Measurements from ENCODE around the gene C1orf226.

The C1orf226 gene

DNA sequence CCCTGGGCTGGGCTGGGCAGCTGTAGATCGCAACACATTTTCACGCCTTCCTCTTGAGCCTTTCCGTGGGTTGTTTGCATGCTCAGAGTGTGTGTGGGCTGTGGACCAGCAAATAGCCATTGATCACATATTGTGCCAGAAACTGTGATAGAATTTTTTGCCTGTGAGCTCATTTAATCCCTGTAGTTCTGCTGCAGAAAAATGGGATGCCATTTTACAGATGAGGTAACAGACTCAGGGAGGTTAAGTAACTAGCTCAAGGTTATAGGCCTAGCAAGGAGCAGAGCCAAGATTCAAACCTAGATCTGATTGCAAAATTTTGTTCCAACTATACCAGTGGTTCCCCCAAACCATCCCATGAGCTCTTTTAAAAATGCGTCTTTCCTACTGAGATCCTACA, 15.4 kb upstream of the C1orf226 start:
- DNase-seq: no peak

DNA sequence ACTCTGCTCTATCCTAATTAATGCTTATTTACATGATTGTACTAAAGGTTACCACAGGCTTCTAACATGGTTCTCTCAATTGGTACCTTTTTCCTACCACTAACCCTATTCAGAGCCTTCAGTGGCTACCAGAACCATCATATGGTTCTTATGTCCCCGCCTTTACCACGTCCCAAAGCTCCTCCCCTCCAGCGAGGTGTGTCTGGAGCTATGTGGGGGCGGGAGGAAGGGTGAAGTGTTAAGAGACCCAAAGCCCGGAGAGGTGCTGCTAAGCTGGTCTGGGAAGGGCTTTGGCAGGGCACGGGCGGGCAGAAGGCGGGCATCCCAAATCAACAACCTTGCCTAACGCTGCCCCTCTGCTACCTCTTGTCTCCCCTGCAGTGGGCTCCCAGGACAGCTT, 14.9 kb upstream of the C1orf226 start:
- DNase-seq: no peak

DNA sequence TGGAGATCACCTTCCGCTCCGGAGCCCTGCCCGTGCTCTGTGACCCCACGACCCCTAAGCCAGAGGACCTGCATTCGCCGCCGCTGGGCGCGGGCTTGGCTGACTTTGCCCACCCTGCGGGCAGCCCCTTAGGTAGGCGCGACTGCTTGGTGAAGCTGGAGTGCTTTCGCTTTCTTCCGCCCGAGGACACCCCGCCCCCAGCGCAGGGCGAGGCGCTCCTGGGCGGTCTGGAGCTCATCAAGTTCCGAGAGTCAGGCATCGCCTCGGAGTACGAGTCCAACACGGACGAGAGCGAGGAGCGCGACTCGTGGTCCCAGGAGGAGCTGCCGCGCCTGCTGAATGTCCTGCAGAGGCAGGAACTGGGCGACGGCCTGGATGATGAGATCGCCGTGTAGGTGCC, 14.5 kb upstream of the C1orf226 start:
- no peak for DNase-seq

DNA sequence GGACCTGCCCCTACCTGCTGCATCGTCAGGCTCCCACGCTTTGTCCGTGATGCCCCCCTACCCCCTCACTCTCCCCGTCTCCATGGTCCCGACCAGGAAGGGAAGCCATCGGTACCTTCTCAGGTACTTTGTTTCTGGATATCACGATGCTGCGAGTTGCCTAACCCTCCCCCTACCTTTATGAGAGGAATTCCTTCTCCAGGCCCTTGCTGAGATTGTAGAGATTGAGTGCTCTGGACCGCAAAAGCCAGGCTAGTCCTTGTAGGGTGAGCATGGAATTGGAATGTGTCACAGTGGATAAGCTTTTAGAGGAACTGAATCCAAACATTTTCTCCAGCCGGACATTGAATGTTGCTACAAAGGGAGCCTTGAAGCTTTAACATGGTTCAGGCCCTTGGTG, 13.8 kb upstream of the C1orf226 start:
- DNase-seq: no peak

DNA sequence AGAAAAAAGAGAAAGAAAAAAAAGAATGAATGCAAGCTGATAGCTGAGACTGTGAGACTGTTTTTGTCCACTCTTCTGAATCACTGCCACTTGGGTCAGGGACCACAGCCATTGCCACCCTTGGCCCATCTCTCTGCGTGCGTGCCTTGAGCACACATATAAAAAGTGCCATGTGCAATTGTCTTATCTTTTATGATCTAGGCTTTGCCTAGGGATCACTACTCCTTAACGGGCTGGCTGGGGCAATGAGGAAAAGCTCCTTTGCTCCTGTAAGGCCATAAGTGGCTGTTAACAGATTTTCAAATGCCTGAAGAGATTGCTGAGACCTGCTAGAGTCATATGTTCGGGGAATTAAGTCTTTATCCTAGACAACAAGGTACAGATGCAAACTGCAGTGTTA, 13.1 kb upstream of the C1orf226 start:
- DNase-seq: no peak

DNA sequence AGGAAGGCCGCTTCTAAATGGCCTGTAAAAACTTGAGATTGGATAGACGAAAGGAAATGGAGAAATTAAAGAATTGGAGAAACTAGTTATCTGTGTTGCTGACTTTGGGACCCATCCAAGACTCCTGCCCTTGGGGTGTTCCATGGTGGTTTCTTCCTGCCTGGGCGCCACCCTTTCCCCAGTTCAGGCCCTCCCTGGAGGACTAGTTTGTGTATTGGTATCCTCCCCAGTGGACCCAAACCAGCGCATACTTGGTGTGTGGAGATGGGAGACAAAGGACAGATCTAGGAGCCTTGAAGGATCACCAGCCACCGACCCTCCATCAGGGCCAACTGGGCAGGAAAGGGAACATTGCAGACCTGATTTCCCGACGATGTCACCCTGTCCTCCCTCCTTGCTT, 12.0 kb upstream of the C1orf226 start:
- no peak for DNase-seq

DNA sequence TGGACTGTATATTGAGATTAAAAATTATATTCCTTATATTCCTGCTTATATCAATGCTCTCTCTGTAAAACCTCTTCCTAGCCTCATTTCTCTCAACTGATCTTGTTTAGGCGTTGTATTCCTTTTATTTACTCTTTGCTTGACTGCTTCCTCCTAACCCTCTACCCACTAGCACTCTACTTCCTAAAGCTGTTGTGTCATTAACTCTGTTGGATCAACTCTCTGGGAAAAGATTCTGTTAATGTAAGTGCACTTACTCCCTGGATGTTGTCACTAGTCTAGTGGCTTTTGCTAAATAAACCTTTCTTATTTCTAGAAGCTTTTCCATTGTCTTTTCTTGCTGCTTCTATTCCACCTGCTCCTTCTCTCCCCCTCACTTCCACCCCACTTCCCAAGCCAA, 11.4 kb upstream of the C1orf226 start:
- DNase-seq: no peak

DNA sequence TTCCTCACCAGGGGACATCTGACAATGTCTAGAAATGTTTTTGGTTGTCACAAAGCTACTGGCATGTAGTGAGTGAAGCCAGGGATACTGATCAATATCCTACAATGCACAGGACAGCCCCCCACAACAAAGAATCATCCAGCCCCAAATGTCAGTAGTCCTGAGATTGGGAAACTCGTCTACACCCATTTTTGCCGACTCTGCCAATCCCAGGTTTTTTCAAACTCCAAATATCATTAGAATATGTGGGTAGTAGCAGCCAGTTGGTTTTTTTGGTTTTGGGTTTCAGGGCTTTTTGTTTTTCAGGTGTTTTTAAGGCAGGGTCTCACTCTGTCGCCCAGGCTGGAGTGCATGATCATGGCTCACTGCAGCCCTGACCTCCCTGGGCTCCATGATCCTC, 10.8 kb upstream of the C1orf226 start:
- no peak for DNase-seq

DNA sequence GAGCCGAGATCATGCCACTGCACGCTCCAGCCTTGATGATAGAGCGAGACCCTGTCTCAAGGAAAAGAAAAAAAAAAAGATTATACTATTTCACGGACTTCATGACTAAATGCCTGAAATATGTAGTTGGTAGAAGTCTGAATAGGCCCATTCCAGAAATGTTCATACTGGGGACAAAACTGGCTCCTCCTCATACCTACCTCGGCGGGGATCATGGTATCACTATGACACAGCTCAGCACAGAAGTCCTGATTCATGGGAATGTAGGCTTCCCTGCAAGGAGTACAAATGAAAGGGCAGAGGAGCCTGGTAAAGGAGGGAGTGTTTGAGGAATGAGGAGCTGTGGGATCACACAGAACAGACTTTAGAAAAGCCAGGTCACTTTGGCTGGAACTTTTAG, 9.9 kb upstream of the C1orf226 start:
- no peak for DNase-seq

DNA sequence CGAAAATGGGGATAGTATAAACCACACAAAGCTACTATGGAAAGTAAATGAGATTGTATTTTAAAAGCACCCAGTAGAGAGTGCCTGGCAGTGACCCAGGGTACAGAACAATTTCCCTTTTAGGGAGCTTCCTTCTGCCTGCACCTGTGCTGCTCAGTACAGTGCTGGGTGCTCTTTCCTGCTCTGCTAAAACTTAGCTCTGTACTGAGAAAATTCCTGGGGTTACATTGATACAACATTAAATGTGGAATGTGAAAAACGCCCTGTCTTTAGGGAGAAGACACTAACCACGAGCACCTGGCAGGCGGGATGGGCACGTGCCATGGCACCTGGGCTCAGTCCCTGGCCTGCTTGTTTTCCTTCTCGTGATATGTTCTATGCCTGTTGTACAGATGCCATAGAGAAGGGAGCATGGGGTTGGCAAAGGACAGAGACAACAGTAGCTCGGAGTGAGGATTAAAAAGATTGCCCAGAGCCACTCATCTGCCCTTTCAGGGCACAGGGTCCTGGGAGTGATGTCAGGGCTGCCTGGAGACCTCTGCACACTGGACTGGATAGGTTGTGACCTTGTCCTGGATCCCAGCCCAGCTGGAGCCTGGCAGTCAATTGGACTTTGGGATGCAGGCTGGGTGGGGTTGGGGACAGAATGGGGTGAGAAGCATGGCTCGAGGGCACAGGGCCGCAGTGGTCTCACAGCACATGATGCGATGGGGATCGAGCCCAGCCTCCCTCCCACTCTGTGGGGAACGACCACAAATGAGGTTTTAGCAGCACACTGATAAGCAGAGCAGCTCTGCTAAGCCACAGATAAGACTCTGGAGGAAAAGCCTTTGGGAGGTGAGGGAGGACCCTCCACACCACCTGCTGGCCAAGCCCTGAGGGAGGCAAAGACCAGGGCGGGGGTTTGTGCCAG, 9.1 kb upstream of the C1orf226 start:
- DNase-seq: no peak

DNA sequence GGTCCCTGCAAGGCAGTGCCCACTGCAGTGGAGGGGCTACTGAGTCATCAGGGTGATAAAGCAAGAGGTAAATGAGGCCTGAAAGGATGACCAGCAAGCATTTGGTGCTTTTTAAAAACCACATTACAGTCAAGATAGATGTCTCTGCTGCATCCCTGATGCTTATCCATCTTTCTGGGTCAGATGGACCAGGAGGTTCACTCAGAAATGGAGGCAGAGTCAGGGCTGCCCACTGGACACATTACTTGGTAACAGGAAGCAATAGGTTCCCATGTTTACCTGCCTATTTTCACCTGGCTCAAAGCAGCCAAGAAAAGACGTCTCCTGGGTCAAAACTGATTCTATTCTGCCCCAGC, 8.5 kb upstream of the C1orf226 start:
- DNase-seq: no peak

DNA sequence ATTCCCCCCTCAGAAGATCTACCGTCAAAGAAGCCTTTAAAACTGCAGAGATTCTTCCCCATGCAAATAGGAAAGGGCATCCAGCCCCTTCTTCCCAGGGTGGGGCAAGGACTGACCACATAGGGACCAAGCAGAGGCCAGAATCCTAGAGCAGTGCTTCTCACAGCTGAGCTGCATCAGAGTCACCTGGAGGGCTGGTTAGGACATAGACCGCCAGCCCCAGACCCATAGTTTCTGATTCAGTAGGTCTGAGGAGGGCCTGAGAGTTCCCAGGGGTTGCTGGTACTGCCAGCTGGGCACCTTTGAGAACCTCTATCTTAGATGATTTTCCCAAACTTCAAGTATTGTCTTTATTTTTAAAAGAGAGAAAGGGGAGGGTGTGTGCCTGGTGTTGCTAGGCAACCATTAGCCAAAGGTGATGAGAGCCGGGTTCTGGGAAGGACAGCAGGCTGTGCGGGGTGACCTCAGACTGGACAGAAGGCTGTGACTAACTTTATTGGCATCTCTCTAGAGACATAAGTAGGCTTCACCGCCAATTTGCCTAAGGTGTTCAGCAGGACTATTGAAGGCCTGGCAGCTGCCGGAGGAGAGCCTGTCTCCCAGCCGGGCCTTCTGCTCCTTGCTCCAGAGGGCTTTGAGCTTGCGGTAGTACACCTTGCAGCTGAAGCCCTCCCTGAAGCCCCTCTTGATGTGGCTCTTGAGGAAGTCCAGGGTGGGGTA, 7.8 kb upstream of the C1orf226 start:
- DNase-seq: no peak

DNA sequence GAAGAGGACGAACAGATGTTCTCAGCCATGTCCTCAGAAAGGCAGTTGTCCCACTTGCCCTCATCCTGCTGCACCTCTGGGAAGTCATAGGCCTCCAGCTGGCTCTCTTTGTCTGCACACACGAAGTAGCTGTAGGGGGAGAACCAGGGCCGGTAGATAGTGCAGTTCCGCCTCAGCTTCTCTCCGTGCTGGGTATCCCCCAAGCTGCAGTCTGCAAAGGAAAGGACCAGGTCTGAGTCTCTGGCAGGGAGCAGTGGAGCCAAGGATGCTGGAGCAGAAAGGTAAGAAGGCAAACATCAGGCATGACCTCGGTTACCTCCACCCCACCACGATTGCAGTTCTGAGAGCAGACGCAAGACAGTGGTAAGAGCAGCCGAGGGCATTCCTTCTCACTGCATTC, 7.1 kb upstream of the C1orf226 start:
- no peak for DNase-seq

DNA sequence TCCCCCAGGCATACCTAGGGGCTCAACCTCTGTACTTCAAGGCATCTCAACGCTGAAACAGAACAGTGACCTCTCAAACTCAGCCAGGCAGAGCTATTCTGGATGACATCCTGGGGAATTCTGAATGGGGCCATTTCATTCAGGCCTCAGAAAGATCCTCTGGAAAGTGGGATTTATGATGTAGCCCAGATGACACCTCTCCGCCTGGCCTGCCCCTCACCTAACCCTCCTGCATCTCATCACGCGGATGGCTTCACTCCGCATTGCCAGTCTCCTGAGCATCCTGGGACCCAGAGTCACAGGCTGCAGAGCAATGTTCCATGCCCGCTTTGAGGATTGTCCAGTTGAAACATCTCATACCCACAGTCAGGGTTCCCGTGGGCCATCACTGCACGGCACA, 6.1 kb upstream of the C1orf226 start:
- no peak for DNase-seq

DNA sequence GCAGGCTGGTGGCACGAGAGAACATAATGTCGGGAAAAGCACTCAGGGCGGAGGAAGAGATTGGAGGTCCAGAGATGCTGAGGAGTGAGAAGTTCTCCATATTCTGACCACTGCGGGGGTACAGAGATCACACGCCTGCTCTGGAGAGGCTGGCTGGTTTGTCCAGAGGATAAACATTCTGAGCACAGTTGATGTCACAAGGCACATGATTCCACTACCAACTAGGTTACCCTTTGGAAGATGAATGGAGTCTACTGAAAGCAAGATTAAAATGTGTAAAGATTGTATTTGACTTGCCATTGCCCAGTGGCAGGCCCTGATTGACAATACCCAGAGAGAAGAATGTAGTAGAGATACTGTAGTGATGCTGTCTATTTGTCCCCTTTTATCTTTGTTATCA, 4.8 kb upstream of the C1orf226 start, which contains the start of gene SPATA46:
SPATA46 (minus strand) TSS at position 164 of the 400 bp plus-strand sequence; CDS start at position 100, 64 bp downstream.
- DNase-seq: no peak

DNA sequence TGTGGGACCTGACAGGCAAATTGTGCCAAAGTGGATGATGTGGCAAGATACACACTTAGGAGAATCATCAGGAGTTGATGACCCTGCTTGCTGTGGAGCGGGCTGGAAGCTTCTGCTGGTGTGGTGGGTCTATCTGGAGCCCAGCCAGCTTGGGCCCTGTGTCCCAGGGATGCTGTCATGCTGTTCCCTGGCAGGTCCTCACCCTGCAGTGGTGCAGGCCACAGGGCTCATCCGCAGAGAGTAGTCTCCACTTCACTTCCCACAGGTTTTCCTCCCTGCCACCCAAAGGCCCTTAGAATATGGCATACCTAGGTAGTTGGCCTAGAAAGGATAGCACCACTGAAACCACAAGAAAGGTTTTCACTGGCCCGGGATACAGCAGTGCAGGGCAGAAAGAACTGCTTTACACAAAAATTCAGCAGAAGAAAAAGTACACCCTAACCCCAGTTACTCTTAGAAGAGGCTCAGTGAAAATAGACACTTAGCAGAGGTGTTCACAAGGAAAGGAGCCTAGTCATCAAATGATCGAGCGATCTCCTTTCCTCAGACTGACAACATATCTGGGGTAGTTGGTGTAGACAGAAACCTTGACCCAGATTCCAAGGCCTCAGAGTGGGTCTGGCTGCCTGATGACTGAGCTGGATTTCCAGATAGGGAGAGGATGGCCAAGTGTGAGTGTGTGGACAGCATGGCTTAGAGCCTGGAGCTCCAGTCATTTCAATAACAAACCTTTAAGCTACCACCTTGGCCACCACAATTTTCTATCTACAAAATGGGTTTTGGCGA, 1.3 kb upstream of the C1orf226 start:
- no peak for DNase-seq

DNA sequence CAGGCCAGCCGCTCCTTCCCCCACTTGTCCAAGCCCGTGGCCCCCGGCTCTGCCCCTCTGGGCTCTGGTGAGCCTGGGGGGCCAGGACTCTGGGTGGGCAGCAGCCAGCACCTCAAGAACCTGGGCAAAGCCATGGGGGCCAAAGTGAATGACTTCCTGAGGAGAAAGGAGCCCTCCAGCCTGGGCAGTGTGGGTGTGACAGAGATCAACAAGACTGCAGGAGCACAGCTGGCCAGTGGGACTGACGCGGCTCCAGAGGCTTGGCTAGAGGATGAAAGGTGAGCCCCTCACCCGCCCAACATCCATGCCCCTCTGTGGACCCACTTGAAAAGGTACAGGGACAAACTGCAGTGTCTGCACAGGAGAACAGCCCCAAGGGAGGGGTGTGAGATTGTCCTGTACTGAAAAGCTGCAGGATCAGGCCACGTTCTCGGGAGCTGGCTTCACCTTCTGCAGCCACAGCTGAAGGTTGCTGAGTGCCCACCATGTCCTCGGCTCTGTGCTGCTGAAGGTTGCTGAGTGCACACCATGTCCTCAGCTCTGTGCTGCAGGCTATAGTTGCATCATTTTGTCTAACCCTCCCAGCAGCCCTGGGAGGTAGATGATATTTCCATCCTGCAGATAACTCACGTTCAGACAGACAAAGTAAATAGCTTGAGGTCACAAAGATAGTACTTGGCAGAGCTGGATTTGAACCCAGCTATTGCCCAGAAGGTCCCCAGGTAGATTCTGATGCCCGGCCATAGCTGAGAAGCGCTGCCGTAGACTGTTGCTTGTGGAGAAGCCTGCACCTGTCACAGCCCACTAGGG, 618 bp downstream of the C1orf226 start:
- no peak for DNase-seq

DNA sequence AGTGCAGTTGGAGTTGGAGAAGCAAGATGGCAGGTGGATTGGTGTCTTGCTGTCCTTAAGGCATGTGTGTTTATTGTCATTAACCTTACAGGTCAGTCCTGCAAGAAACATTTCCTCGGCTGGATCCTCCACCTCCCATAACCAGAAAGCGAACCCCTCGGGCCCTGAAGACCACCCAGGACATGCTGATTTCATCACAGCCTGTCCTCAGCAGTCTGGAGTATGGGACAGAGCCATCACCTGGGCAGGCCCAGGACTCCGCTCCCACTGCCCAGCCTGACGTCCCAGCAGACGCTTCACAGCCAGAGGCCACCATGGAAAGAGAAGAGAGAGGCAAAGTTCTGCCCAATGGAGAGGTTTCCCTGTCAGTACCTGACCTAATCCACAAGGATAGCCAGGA, 1.6 kb downstream of the C1orf226 start:
- DNase-seq: no peak

DNA sequence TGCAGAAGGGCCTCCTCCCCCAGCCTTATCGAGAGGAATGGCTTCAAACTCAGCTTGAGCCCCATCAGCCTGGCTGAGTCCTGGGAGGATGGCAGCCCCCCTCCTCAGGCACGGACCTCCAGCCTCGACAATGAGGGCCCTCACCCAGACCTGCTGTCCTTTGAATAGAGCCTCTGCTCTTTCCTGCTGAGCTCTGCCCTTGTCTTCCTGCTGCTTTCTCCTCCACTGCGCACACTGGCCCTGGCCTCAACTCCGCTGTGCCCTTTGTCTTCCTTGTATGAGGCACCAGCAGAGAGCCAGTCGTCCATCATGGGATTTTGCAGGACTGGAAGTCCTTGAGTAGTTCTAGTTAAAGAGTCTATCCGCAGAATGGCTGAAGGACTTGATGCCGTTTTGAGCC, 2.0 kb downstream of the C1orf226 start:
- DNase-seq: no peak

DNA sequence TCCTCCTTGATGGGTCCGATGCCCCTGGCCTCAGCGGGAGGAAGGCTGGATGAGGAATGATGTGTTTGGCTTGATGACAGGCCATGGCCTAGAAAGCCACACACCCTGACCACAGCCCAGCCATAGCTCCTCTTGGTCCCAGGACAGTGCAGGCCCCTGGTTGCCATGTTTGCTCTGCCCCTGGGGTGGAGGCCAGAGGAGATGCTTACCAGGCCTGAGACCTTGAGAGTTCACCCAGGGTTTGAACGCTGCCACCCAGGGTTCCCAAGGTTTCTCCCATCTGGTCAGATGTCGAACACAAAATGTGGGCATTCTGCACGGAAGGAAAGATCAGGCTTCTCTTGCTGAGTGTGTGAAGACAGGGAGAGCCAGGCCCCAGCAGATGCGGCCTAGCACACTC, 2.6 kb downstream of the C1orf226 start:
- no peak for DNase-seq

DNA sequence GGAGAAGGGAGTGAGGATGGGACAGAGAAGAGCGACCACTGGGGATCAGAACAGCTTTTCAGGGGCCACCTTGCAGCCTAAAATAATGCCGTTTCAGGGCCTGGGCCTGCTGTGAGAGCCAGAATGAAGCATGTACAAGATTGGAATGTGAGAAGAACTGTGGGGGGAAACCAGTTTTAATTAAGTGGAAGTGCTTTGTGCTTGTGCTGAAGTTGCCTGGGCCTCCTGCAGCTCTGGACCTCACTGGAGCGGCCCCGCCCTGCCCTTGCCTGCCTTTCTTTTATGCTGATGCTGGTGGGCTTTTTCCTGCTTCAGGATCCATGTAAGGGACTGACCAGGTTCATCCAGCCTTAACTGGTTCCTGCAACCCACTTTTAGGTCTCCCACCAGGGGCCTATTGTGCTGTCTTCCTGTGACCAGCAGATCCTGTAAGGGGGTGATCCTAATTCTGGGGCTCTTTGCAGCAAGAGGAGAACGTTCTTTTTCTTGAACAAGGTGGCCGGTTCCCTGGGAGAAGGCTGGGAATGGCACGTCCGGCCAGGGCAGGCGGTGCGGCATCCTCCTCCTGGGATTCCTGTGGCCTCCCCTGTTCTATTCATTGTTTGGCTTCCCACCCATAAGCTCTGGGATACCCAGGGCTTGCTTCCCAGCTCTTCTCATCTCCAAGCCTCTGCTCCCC, 3.2 kb downstream of the C1orf226 start:
- DNase-seq: no peak

DNA sequence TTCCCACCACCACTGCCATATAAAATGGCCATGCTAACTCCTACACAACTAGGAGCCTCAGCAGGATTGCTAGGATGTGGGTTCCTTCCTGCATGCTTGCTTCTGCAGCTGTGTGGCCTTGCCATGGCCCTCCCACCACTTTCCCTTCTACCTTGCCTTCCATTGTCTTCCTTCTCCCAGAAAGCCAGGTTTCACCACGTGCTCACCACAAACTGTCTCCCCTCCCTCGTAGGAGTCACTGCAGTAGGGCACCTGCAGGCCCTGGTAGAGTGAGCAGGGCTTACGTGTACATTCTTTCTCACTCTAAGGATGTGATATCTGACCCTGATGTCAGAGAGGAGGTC, 3.7 kb downstream of the C1orf226 start:
- DNase-seq: no peak

Data from stimulated activated CD4-positive, alpha-beta T cell treated with anti-CD3 and anti-CD28 coated beads, Interleukin-1b, Interleukin-23, amount 100 ng/mL, for 48 hours (primary cell).